ENCODE data around the gene CYP4V2. TPM values are rescaled to one million over a fixed set of nuclear protein-coding genes. Genes with fewer than 3 reads are reported as not detected.

The CYP4V2 gene
- total RNA-seq, 4 donors from 2014 or later: 4.3 to 14.7 (median 4.8) TPM

DNA sequence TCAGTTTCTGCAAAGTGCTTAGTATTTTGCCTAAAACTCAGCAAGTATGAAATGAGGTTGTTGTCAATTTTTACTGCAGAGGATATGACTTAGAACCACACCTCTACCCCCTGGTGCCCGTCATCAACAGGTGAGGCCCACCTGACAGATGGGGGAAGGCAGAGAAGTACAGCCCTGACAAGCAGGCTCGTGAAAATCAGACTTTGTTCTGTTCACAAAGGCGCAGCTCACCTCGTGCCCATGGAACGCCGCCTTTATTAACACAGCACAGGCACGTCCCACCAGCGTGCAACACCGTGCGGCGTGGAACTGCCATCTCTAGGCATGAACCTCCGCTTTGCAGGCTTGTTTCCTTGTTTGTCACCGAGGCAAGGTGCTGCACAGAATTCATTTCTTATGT is 13.3 kb downstream of the CYP4V2 start:
- DNase-seq (ENCODE audit: low spot score in 2 of 2): no peak
- WGBS, 2 donors: 83 to 91% methylated on average over 13 of the region's 13 CpGs
- no peak overlapping the region for H3K4me3 ChIP-seq (ENCODE audit: low read depth, poor library complexity, severe bottlenecking)
- intact Hi-C loops (cut with DNase I; ENCODE audit: low total_unique reads): no loop called here
- TF ChIP-seq, protein P1, sequence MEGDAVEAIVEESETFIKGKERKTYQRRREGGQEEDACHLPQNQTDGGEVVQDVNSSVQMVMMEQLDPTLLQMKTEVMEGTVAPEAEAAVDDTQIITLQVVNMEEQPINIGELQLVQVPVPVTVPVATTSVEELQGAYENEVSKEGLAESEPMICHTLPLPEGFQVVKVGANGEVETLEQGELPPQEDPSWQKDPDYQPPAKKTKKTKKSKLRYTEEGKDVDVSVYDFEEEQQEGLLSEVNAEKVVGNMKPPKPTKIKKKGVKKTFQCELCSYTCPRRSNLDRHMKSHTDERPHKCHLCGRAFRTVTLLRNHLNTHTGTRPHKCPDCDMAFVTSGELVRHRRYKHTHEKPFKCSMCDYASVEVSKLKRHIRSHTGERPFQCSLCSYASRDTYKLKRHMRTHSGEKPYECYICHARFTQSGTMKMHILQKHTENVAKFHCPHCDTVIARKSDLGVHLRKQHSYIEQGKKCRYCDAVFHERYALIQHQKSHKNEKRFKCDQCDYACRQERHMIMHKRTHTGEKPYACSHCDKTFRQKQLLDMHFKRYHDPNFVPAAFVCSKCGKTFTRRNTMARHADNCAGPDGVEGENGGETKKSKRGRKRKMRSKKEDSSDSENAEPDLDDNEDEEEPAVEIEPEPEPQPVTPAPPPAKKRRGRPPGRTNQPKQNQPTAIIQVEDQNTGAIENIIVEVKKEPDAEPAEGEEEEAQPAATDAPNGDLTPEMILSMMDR (IDR thresholded peaks at IDR 0.05): no peak
- no peak for TF ChIP-seq POLR2A (IDR thresholded peaks at IDR 0.05)

DNA sequence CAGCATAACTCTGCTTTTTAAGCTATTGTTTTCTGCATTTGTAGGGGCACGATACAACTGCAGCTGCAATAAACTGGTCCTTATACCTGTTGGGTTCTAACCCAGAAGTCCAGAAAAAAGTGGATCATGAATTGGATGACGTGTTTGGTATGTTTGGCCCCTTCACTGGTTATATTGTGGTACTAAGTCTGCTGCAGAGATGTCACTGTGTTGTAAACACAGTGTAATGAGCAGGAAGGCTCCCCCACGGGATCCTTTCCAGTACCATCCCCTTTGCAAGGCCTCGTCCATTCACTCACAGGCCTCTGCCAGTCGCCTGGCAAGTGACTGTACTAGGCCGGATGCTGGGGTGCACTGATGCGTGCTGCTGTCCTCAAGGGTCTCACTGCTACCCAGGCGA is 13.8 kb downstream of the CYP4V2 start:
- H3K4me3 ChIP-seq (ENCODE audit: low read depth, poor library complexity, severe bottlenecking): no peak overlapping the region
- intact Hi-C loops (cut with DNase I; ENCODE audit: low total_unique reads): no loop called here
- no peak for TF ChIP-seq POLR2A (IDR thresholded peaks at IDR 0.05)
- TF ChIP-seq, protein P1 (IDR thresholded peaks at IDR 0.05): no peak
- DNase-seq (ENCODE audit: low spot score in 2 of 2): no peak
- 84 to 92% methylated on average over 8 of the region's 8 CpGs for WGBS, 2 donors

DNA sequence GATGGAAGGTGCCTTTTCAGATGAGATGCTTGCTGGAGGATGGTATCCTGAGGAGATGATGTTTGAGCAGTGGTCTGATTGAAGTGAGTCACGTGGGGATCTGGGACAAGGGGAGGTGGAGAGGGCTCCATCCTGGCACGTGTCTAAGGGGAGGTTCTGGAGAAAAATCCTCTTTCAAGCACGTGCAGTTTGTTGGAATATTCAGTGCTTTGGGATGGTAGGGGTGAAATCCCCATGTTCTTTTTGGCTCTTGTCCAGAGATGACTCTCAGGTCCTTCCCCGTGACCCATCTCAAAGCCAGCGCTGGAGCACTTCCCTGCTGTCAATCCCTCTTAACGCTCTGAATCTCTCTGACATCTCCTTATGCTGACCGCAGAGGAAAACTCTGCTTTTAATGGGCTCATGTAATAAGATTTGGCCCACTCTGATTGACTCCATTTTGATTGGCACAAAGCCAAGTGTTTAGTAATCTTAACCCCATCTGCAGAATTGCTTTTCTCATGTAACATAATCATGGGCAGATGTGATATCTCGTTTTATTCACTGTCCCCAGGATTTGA is 25.2 kb downstream of the CYP4V2 start:
- intact Hi-C loops (cut with DNase I; ENCODE audit: low total_unique reads): no loop called here
- WGBS, 2 donors: 45 to 53% methylated on average over 8 of the region's 8 CpGs
- no peak for DNase-seq (ENCODE audit: low spot score in 2 of 2)
- no peak for TF ChIP-seq POLR2A (IDR thresholded peaks at IDR 0.05)
- TF ChIP-seq, protein P1 (IDR thresholded peaks at IDR 0.05): no peak
- H3K4me3 ChIP-seq (ENCODE audit: low read depth, poor library complexity, severe bottlenecking): no peak overlapping the region

DNA sequence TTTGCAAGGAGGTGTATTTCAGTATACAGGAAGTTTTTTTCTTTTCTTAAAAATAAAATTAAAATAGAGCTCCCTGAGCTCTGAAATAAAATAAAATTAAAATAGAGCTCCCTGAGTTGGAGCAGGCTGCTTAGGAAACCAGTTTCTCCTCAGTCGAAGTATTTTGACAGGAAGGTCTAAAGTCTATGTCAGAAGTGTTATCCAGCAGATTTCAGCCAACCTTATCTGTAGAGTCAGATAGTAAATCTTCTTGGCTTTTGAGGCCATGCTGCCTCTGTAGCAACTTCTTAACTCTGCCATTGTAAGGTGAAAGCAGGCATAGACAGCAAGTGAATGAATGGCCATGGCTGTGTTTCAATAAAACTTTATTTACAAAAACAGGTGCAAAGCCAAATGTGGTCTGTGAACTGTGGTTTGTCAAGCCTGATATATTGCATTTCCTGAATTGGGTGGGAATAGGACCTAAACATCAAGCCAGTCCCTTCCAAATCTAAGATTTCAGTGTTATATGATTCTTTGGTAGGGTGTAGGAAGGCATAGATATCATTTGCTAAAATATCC is 26.4 kb downstream of the CYP4V2 start:
- TF ChIP-seq POLR2A (IDR thresholded peaks at IDR 0.05): no peak
- TF ChIP-seq, protein P1 (IDR thresholded peaks at IDR 0.05): no peak
- 60 to 74% methylated on average over 1 of the region's 1 CpG for WGBS, 2 donors
- DNase-seq (ENCODE audit: low spot score in 2 of 2): no peak
- intact Hi-C loops (cut with DNase I; ENCODE audit: low total_unique reads): no loop called here
- H3K4me3 ChIP-seq (ENCODE audit: low read depth, poor library complexity, severe bottlenecking): no peak overlapping the region

DNA sequence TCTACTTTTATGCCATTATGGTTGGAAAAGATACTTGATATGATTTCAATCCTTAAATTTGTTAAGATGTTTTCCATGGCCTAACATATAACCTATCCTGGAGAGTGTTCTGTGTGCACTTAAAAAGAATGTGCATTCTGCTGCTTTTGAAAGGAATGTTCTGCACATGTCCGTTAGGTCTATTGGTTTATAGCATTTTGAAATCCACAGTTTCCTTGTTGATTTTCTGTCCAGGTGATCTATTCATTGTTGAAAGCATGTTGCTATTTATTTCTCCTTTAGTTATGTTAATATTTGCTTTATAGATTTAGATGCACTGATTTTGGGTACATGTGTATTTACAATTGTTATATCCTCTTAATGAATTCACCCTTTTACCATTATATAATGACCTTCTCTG is 30.3 kb downstream of the CYP4V2 start:
- intact Hi-C loops (cut with DNase I; ENCODE audit: low total_unique reads): no loop called here
- no peak for DNase-seq (ENCODE audit: low spot score in 2 of 2)
- no peak overlapping the region for H3K4me3 ChIP-seq (ENCODE audit: low read depth, poor library complexity, severe bottlenecking)
- WGBS, 2 donors: 72 to 90% methylated on average over 1 of the region's 1 CpG
- no peak for TF ChIP-seq POLR2A (IDR thresholded peaks at IDR 0.05)
- TF ChIP-seq, protein P1 (IDR thresholded peaks at IDR 0.05): no peak

DNA sequence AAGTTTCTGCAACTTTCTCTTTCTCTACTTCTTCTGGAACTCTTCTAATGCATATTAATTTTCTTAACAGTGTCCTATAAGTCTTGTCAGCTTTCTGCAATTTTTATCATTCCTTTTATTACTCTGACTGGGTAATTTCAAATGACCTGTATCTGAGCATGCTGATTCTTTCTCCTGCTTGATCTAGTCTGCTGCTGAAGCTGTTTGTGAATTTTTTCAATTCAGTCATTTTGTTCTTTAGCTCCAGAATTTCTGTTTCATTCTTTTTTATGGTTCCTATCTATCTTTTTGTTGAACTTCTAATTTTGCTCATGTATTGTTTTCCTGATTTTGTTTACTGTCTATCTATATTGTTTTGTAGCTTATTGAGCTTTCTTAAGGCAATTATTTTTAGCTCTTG is 34.5 kb downstream of the CYP4V2 start:
- H3K4me3 ChIP-seq (ENCODE audit: low read depth, poor library complexity, severe bottlenecking): no peak overlapping the region
- DNase-seq (ENCODE audit: low spot score in 2 of 2): no peak
- intact Hi-C loops (cut with DNase I; ENCODE audit: low total_unique reads): no loop called here
- no peak for TF ChIP-seq POLR2A (IDR thresholded peaks at IDR 0.05)
- TF ChIP-seq, protein P1 (IDR thresholded peaks at IDR 0.05): no peak

Data from lower leg skin (tissue), 4 donors.